ENCODE data around the gene PTPRS.
A peak's percentile ranks its signal among the peaks of the same experiment; 100 is the strongest.

Gene PTPRS

GRCh38 chr19:5345895-5346386 is 5.3 kb upstream of the PTPRS start:
- no peak for DNase-seq (ENCODE audit: low spot score)
- TF ChIP-seq, protein P1, sequence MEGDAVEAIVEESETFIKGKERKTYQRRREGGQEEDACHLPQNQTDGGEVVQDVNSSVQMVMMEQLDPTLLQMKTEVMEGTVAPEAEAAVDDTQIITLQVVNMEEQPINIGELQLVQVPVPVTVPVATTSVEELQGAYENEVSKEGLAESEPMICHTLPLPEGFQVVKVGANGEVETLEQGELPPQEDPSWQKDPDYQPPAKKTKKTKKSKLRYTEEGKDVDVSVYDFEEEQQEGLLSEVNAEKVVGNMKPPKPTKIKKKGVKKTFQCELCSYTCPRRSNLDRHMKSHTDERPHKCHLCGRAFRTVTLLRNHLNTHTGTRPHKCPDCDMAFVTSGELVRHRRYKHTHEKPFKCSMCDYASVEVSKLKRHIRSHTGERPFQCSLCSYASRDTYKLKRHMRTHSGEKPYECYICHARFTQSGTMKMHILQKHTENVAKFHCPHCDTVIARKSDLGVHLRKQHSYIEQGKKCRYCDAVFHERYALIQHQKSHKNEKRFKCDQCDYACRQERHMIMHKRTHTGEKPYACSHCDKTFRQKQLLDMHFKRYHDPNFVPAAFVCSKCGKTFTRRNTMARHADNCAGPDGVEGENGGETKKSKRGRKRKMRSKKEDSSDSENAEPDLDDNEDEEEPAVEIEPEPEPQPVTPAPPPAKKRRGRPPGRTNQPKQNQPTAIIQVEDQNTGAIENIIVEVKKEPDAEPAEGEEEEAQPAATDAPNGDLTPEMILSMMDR (IDR thresholded peaks at IDR 0.05; ENCODE audit: borderline replicate concordance, control extremely low read depth, extremely low read depth, insufficient read depth, missing control alignments): no peak
- in situ Hi-C loops (cut with MboI; ENCODE audit: low sequenced_read_pairs, unreplicated experiment): no loop called here

GRCh38 chr19:5343848-5344247 is 3.2 kb upstream of the PTPRS start:
- no peak for DNase-seq (ENCODE audit: low spot score)
- in situ Hi-C loops (cut with MboI; ENCODE audit: low sequenced_read_pairs, unreplicated experiment): no loop called here
- TF ChIP-seq, protein P1 (IDR thresholded peaks at IDR 0.05; ENCODE audit: borderline replicate concordance, control extremely low read depth, extremely low read depth, insufficient read depth, missing control alignments): no peak

DNA sequence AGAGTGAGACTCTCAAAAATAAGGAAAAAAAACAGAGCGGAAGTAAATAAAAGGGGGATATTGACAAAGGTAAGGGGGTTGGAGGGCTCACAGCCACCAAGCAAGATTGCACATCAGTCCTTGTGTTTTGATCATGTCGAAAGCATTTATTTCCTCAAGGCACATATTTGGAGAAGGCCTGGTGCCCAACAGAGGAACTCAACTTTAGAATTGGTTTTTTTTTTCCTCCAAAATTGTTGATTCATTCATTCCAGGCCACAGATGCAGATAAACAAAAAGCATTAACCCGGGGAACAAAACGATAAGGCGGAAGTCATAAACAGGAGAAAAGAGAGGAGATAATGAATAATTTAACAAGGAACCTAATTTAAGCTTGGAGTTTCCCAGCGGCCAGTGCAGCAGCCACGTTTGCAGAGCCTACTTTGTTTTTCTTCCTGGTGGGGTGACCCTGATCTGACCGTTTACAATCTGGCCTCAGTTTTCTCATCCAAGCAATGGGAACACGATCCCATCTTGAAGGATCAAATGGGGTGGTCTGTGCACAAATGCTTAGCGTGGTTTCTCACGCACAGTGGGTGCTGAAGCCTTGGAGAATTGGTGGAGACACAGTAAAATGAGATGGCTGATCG is 2.1 kb upstream of the PTPRS start:
- in situ Hi-C loops (cut with MboI; ENCODE audit: low sequenced_read_pairs, unreplicated experiment): no loop called here
- no peak for DNase-seq (ENCODE audit: low spot score)
- TF ChIP-seq, protein P1 (IDR thresholded peaks at IDR 0.05; ENCODE audit: borderline replicate concordance, control extremely low read depth, extremely low read depth, insufficient read depth, missing control alignments): no peak

DNA sequence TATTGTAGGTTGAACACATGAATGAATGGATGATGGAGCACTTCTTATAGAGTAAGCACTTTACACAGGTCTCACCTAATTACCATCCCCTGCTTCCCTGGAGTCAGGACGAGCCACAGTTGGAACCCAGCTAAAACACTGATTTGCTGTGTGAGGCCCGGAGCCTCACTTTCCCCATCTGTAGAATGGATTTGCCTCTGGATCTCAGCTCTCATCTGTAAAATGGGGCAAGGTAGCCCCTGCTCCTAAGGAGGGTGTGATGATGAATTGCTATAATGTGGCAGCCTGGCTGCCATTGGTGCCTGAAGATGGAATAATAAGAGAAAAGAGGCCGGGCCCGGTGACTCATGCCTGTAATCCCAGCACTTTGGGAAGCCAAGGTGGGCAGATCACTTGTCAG is 1.4 kb upstream of the PTPRS start:
- TF ChIP-seq, protein P1 (IDR thresholded peaks at IDR 0.05; ENCODE audit: borderline replicate concordance, control extremely low read depth, extremely low read depth, insufficient read depth, missing control alignments): no peak
- DNase-seq (ENCODE audit: low spot score): no peak
- in situ Hi-C loops (cut with MboI; ENCODE audit: low sequenced_read_pairs, unreplicated experiment): no loop called here

DNA sequence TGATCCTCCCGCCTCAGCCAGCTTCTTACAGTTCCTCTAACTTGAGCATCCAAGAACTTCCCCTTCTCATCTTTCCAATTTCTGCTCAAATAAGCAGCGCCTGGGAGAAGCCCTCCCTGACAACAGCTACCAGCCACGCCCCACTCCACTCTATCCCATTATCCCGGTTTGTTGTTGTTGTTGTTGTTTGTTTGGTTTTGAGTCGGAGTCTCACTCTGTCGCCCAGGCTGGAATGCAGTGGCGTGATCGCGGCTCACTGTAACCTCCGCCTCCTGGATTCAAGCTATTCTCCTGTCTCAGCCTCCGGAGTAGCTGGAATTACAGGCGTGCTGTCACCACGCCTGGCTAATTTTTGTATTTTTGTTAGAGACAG is 822 bp upstream of the PTPRS start:
- TF ChIP-seq, protein P1 (IDR thresholded peaks at IDR 0.05; ENCODE audit: borderline replicate concordance, control extremely low read depth, extremely low read depth, insufficient read depth, missing control alignments): no peak
- in situ Hi-C loops (cut with MboI; ENCODE audit: low sequenced_read_pairs, unreplicated experiment): no loop called here
- no peak for DNase-seq (ENCODE audit: low spot score)

GRCh38 chr19:5339950-5340636 is 519 bp downstream of the PTPRS start:
- TF ChIP-seq, protein P1 (IDR thresholded peaks at IDR 0.05; ENCODE audit: borderline replicate concordance, control extremely low read depth, extremely low read depth, insufficient read depth, missing control alignments): no peak
- peak; percentile 68 for DNase-seq (ENCODE audit: low spot score)
- in situ Hi-C loops (cut with MboI; ENCODE audit: low sequenced_read_pairs, unreplicated experiment): no loop called here
